H1 (cell line): Measurements from ENCODE around the gene ASAH2B.

Experiments
- BCL11A ChIP-seq, 2 experiments: IDR thresholded peaks; one replicate each; pipeline ENCODE4 v1.6.1; 2011; ENCODE audit warnings: low read depth in 2 of 2, low read length in 2 of 2, mild to moderate bottlenecking in 2 of 2
- CREB1 ChIP-seq: IDR thresholded peaks from 2 replicates; pipeline ENCODE4 v1.6.1; 2012; ENCODE audit warnings: inconsistent platforms
- EP300 ChIP-seq, 2 experiments: IDR thresholded peaks; 1 replicate in 1 of 2; 2 replicates in 1 of 2; pipeline ENCODE4 v1.6.1; 2011 to 2012; ENCODE audit warnings: low read depth in 2 of 2, low read length in 2 of 2, mild to moderate bottlenecking in 2 of 2, borderline replicate concordance in 1 of 2, inconsistent platforms in 1 of 2, moderate library complexity in 1 of 2
- POLR2A ChIP-seq, 2 experiments: IDR thresholded peaks; 1 replicate in 1 of 2; 2 replicates in 1 of 2; pipeline ENCODE4 v1.6.1; 2011; ENCODE audit warnings: low read depth in 2 of 2, low read length in 2 of 2, mild to moderate bottlenecking in 2 of 2; ENCODE audit errors: control extremely low read depth in 1 of 2
- RXRA ChIP-seq: IDR thresholded peaks from 2 replicates; pipeline ENCODE4 v1.6.1; 2011; ENCODE audit warnings: low read depth, mild to moderate bottlenecking, low read length, moderate library complexity; ENCODE audit not compliant: insufficient read depth
- SP2 ChIP-seq: IDR thresholded peaks from 2 replicates; pipeline ENCODE4 v1.6.1; 2012; ENCODE audit warnings: mild to moderate bottlenecking, low read length, inconsistent platforms
- TAF1 ChIP-seq: IDR thresholded peaks from 2 replicates; pipeline ENCODE4 v1.6.1; 2011; ENCODE audit warnings: mild to moderate bottlenecking, low read depth, low read length
- TF ChIP-seq, protein P1 (sequence below), 3 experiments: IDR thresholded peaks; 1 replicate in 2 of 3; 2 replicates in 1 of 3; pipeline versions ENCODE4 v1.5.1 to v1.6.1; 2011; ENCODE audit warnings: low read length in 3 of 3, mild to moderate bottlenecking in 3 of 3, inconsistent platforms in 2 of 3, low read depth in 1 of 3, moderate library complexity in 1 of 3; ENCODE audit not compliant: insufficient read depth in 1 of 3; ENCODE audit errors: control extremely low read depth in 1 of 3

DNA sequence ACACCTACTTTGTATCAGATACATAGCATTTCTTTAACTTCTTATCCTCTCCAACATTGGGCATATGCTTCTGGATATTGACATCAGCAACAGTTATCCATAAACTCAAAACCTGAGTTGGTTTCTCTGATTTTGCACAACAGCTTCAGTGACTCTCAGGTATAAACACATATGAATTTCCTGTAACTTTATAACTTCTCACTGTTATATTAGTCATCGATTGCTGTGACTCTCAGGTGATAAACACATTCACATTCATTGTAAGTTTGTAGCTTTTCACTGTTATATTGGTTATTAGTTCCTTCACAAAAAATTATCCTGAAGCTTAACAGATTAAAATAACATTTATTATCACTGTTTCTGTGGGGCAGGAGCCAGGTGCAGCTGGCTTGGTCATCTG is 57.0 kb downstream of the ASAH2B start:
- TF ChIP-seq BCL11A (IDR thresholded peaks at IDR 0.05; ENCODE audit: low read depth in 2 of 2, low read length in 2 of 2), result no peak
- no peak for TF ChIP-seq POLR2A (IDR thresholded peaks at IDR 0.05; ENCODE audit: control extremely low read depth in 1 of 2, low read depth in 2 of 2, low read length in 2 of 2)
- TF ChIP-seq SP2, result no peak
- TF ChIP-seq EP300 (IDR thresholded peaks at IDR 0.05; ENCODE audit: borderline replicate concordance in 1 of 2, low read depth in 2 of 2, low read length in 2 of 2), result no peak
- TF ChIP-seq, protein P1, sequence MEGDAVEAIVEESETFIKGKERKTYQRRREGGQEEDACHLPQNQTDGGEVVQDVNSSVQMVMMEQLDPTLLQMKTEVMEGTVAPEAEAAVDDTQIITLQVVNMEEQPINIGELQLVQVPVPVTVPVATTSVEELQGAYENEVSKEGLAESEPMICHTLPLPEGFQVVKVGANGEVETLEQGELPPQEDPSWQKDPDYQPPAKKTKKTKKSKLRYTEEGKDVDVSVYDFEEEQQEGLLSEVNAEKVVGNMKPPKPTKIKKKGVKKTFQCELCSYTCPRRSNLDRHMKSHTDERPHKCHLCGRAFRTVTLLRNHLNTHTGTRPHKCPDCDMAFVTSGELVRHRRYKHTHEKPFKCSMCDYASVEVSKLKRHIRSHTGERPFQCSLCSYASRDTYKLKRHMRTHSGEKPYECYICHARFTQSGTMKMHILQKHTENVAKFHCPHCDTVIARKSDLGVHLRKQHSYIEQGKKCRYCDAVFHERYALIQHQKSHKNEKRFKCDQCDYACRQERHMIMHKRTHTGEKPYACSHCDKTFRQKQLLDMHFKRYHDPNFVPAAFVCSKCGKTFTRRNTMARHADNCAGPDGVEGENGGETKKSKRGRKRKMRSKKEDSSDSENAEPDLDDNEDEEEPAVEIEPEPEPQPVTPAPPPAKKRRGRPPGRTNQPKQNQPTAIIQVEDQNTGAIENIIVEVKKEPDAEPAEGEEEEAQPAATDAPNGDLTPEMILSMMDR (IDR thresholded peaks at IDR 0.05; ENCODE audit: control extremely low read depth in 1 of 3, insufficient read depth in 1 of 3, low read depth in 1 of 3, low read length in 3 of 3), result no peak
- TF ChIP-seq TAF1, result no peak
- TF ChIP-seq RXRA, result no peak
- no peak for TF ChIP-seq CREB1
